ENCODE measurements around the gene UACA.
"Not testable (repeated sequence)": the region's sequence is repeated elsewhere in the genome, so short reads cannot be mapped to it uniquely, and the experiment has no call there.

Gene UACA

GRCh38 chr15:70763120-70763949, at the start of gene UACA:
TSS of gene UACA (minus strand) at chr15:70763558. CDS start at chr15:70763407, 151 bp downstream.
- peak; percentile 88 for DNase-seq (ENCODE audit: low read depth)
- H3K4me3 ChIP-seq (ENCODE audit: low read depth, low read length): peak within 1 kb of the TSS; percentile 73
- no peak for TF ChIP-seq CTCF (IDR thresholded peaks at IDR 0.05; ENCODE audit: insufficient read depth, low read depth, low read length, missing control alignments)

GRCh38 chr15:70812827-70813364, 49.5 kb upstream of the UACA start:
- H3K4me3 ChIP-seq (ENCODE audit: low read depth, low read length): no peak overlapping the region
- no peak for DNase-seq (ENCODE audit: low read depth)
- no peak for TF ChIP-seq CTCF (IDR thresholded peaks at IDR 0.05; ENCODE audit: insufficient read depth, low read depth, low read length, missing control alignments)

GRCh38 chr15:70810916-70811578, 47.7 kb upstream of the UACA start:
- TF ChIP-seq CTCF (IDR thresholded peaks at IDR 0.05; ENCODE audit: insufficient read depth, low read depth, low read length, missing control alignments): no peak
- no peak for DNase-seq (ENCODE audit: low read depth)
- no peak overlapping the region for H3K4me3 ChIP-seq (ENCODE audit: low read depth, low read length)

GRCh38 chr15:70806992-70807712, 43.8 kb upstream of the UACA start:
- H3K4me3 ChIP-seq (ENCODE audit: low read depth, low read length): no peak overlapping the region
- no peak for TF ChIP-seq CTCF (IDR thresholded peaks at IDR 0.05; ENCODE audit: insufficient read depth, low read depth, low read length, missing control alignments)
- DNase-seq (ENCODE audit: low read depth): no peak

GRCh38 chr15:70804388-70804787, 41.0 kb upstream of the UACA start:
- not testable (repeated sequence) for H3K4me3 ChIP-seq (ENCODE audit: low read depth, low read length); DNase-seq (ENCODE audit: low read depth)

GRCh38 chr15:70802629-70803028, 39.3 kb upstream of the UACA start:
- no peak overlapping the region for H3K4me3 ChIP-seq (ENCODE audit: low read depth, low read length)
- DNase-seq (ENCODE audit: low read depth): no peak
- TF ChIP-seq CTCF (IDR thresholded peaks at IDR 0.05; ENCODE audit: insufficient read depth, low read depth, low read length, missing control alignments): no peak

GRCh38 chr15:70801109-70801508, 37.8 kb upstream of the UACA start:
- TF ChIP-seq CTCF (IDR thresholded peaks at IDR 0.05; ENCODE audit: insufficient read depth, low read depth, low read length, missing control alignments): no peak
- no peak overlapping the region for H3K4me3 ChIP-seq (ENCODE audit: low read depth, low read length)

More at GRCh38 chr15:70801109-70801508, 37.8 kb upstream of the UACA start:
- no peak for DNase-seq (ENCODE audit: low read depth)

All from GM12865 (cell line).